GM21390 (cell line): ENCODE measurements around the gene FIGNL2.
"Not testable (repeated sequence)": the region's sequence is repeated elsewhere in the genome, so short reads cannot be mapped to it uniquely, and the experiment has no call there.

Experiments
- ATAC-seq: cut with Tn5 transposase; IDR thresholded peaks from one replicate; pipeline ENCODE4 v1.9.1; 2021; ENCODE audit not compliant: unreplicated experiment

The FIGNL2 gene

DNA sequence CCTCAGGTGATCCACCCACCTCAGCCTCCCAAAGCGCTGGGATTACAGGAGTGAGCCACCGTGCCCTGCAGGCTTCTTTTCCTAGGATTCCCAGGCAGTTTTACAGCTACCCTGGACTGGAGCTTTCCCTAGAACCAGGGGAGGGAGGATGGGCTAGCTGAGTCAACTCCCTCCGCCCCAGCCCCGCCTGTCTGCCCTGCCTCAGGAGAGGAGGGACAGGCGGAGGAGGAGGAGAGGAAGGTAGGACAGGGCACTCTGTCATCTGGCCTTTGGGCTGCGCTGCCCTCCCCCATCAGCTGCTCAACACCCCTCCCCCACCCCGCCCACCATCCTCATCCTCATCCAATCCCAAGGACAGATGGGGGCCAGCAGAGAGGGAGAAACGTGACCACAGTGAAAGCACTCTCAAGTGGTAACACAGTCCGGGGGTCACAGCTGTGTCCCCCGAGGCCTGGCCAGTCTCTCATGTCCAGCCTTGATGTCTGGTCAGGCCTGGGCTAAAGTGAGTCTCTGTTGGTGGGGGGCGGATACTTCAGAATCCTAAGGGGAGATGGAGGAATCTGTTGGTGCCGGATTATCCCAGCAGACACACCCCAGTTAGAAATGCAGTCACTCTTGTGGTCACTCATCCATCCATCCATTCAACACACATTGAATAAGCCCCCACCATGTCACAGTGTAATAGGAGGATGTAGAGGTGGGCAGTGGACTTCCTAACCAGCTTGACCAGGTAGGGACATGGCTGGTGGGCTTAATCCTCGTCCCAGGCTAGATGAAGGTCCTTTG is 12.3 kb downstream of the FIGNL2 start:
- no peak for ATAC-seq

DNA sequence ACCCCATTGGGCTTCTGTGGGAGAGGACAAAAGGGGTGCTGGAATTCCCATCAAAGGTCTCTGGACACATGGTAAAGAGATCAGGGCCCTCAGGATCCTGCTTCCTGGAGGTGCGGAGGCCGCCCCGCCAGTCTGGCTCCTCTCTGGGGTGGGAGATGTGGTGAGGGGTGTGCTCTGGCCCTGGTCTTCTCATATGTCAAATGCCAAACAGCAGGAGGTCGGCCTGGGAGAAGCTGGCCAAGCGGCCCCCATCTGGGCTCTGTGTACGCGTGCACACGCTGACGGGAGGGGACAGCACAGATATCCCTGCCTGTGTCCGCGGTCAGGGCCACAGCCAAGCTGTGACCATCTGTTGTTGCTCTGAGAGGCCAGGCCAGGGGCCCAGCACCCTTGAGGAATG is 14.1 kb downstream of the FIGNL2 start:
- no peak for ATAC-seq

DNA sequence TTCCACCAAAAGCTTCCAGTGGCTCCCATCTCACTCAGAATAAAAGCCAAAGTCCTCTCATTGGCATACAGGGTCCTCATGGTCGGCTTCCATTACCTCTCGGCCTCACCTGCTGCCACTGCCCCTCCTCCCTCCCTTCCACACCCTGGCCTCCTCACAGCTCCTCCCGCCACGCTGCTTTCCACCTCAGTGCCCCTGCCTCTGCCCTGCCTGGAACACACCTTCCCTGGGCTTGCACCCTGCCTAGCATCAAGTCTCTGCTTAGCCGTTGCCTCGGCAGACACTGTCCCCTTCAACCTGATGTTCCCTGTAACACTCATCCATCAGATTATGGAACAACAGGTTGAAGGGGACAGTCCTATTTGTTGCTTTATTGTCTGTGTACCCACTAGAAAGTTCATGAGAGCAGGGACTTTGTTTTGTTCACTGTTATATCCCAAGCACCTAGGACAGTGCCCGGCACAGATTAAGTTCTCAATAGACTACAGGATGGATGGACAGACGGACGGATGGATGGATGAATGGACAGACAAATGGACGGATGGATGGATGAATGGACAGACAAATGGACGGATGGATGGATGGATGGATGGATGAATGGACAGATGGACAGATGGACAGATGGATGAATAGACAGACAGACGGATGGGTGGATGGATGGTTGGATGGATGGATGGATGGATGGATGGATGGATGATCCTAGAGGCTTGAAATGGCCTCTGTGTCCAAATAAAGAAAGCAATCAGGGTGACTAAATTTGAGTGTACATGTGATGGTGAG is 14.9 kb downstream of the FIGNL2 start:
- no peak for ATAC-seq

DNA sequence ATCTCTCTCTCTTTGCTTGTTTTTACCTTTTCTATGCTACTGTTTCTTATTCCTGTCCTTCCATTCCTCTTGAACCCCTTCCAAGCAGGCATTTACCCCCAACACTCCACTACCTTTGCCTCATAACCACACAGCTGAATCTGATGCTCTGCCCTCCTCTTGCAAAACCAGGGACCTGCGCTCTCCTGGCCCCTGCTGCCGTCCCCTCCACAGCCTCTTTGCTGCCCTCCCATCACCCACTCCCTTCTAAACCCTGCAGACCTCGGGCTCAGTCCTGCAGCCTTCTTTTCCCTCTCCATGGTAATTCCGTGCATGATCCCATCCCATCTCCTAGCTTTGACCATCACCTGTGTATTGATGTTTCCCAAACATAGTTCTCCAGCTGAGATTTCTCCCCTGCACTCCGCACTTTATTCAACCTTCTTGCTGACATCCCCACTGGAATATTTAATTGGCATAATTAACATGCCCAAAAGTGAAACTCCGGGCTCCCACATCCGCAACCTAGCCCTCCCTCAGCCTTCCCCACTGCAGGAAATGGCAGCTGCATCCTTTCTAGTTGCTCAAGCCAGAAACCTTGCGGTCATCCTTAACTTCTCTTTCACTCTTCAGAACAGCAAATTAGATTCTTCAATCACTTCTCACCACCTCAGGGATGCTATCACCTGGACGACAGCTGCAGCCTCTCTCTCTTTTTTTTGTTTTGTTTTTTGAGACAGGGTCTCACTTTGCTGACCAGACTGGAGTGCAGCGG is 16.0 kb downstream of the FIGNL2 start:
- ATAC-seq: no peak

DNA sequence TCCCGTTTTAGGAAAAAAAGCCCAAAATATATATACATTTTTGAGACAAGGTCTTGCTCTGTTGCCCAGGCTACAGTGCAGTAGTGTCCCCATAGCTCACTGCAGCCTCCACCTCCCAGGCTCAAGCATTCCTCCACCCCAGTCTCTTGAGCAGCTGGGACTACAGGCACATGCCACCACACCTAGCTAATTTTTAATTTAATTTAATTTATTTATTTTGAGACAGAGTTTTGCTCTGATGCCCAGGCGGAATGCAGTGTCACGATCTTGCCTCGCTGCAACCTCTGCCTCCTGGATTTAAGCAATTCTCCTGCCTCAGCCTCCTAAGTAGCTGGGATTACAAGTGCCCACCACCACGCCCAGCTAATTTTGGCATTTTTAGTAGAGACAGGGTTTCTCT is 16.7 kb downstream of the FIGNL2 start:
- ATAC-seq: not testable (repeated sequence)

DNA sequence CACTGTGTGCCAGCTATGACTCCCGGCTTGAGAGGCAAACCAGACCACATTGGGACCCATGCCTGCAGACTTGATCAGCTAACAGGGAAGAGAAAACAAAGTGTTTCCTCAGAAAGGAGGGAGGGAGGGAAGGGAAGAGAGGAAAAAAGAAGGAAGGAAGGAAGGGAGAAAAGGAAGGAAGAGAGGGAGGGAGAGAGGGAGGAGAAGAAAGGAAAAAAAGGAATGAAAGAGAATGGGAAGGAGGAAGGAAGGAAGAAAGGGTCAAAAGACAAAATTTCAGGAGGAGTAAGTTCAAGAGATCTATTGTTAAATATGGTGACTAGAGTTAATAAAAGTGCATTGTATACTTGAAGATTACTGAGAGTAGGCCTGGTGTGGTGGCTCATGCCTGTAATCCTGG is 18.9 kb downstream of the FIGNL2 start:
- ATAC-seq: no peak

DNA sequence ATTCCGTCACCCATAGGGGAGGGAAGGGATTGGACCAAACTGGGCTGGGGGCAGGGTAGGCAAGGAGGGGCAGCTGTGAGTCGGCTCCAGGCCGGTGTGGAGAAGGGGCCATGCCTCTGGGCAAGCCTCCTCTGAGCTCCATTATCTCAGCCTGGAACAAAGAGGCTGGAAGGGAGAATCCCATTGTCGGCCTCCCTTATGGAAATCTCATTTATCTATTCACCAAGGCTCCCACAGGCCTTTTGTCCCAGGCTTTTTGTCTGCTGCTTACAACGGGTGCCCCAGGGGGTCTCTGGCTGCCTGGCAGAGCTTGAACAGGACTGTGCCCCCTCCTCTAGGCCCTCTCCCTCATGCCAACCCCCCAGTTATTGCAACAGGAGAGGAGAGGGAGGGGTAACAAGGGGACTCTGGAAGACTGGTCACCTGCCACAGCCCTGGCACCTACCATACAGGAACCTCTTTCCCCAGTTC is 19.5 kb downstream of the FIGNL2 start:
- ATAC-seq: no peak

DNA sequence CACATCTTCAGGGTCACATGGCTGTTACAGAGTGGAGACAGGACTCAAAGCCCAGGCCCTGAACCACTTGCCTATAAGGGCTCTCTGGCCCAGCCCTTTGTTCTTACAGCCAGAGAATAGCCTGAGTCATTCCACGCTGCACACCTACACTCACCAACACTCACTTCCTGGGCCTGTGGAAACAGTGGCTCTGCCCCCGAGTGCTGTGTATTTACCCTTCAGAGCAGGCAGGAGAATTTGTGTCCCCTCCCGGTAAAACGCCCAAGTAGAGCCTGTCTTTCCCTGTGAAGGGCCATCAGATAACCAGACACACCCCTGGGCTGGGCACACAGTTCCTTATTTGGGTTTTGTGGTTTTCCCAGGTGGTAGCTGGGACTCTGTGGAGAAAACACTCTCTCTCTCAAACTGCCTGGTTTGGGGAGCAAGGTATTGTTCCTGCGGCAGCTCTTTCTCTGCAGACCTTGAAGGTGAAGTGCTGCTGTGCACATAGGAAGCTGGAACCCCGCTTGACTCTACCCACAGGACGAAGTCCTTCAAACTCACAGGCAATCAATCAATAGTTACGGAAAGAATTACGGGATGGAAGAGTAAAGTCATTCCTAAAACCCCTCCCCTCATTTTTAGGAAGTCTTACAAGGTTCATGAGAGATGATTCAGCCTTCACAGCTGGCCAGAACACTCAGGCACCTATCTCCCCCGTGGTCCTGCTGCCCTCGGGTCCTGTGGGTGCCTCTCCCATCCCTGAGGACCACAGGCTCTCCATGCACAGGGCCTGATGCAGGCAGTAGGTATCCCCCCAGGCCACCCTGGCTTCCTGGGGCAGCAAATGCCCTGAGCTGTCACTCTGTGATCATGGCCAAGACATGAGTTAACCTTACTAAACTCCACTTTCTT is 20.3 kb downstream of the FIGNL2 start:
- no peak for ATAC-seq

DNA sequence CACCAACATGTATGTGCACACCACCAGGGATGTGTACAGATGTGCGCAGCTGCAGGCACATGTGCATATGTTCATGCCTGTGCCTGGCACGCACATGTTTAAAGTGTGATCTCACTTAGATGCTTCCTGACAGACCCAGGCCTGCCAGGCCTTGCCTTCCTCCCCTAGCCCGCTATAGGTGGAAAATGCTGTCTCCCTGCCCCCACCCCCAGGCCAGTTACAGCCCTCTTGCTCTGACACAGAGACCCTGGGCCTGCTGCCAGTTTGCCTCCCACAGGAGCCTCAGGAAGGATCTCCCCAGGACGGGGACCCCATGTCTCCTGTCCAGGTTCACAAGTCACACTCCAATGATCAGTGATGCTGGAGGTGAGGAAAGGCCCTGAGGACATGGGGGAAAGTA is 21.6 kb downstream of the FIGNL2 start:
- ATAC-seq: no peak

DNA sequence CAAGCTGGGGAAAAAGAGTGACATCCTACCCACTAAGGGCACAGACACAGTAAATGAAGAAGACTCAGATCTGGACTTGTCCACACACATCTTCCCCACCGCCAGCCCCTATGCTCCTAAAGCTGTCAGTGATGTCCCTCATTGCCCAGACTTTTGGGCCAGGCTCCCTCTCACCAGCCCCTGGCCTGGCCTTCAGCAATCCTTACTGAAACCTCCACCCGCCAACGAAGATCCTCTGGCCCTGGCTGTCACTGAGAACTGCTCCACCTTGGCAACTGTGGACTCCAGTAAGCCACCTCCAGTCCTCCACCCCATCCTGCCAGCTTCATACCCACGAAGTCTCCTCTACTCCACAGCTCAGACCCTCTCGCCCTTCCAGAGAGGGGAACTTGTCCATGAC is 23.3 kb downstream of the FIGNL2 start:
- no peak for ATAC-seq

DNA sequence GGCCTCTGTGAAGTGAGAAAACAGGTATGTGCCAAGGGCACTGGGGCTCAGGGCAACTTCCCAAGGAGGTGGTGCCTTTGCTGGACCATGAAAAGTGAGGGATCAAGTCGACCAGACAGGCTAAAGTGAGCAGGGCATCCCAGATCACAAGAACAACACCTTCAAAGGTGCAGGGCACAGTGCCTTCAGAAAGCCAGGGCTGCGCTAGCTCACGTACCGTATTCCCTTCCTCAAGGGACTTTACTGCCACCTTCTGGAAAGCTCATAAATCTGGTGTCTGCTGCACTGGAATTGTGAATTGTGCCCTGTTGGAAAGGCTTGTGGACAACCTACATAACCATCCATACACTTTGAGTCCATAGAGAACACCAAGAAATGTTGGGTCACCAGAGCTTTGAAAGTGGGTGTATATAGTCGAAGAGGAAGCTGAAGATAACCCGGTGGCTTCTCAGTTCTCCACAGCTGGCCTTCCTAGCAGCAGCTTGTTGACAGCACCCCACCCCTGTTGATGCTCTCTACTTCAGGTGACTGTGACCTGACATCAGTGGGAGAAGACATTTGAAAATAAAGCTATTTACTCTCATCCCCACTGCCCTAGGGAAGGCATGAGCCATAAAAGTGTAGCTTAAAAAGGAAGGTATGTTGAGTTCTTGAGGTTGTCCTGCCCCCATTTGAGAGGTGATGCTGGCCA is 24.5 kb downstream of the FIGNL2 start:
- no peak for ATAC-seq

DNA sequence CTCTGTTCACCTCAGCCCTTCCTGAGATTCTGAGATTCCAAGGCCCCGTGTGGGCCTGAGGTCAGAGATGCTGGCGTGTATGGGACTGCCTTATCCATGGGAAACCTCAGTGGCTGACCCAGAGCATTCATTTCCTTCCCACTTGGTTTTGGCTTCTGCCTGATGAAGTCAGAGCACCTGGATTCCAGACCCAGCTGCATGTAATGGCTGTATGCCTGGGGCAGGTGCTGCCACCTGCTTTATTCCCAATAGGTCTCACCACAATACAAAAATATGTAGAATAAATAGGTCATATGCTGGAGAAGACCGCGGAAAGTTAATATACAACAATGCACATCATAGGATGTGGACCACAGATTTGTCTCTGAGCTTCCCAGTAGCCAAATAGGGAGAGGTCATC is 25.6 kb downstream of the FIGNL2 start:
- ATAC-seq: no peak

DNA sequence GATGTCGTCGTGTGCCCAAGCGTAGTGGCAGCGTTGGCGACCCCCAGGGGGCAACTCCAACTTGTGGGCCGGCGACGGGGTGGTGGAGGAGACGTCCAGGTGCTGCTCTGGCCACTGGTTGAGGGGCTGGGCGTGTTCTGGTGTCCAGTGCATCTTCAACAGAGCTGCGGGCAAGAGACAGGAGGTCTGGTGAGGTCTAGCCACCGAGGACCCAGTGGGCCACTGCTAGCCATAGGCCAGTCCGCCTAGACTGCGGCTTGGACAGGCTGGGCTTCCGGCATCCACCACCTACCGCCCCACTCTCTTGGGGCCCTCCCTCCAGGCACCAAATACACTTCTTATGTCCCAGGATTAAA is 26.3 kb downstream of the FIGNL2 start:
- ATAC-seq: no peak

DNA sequence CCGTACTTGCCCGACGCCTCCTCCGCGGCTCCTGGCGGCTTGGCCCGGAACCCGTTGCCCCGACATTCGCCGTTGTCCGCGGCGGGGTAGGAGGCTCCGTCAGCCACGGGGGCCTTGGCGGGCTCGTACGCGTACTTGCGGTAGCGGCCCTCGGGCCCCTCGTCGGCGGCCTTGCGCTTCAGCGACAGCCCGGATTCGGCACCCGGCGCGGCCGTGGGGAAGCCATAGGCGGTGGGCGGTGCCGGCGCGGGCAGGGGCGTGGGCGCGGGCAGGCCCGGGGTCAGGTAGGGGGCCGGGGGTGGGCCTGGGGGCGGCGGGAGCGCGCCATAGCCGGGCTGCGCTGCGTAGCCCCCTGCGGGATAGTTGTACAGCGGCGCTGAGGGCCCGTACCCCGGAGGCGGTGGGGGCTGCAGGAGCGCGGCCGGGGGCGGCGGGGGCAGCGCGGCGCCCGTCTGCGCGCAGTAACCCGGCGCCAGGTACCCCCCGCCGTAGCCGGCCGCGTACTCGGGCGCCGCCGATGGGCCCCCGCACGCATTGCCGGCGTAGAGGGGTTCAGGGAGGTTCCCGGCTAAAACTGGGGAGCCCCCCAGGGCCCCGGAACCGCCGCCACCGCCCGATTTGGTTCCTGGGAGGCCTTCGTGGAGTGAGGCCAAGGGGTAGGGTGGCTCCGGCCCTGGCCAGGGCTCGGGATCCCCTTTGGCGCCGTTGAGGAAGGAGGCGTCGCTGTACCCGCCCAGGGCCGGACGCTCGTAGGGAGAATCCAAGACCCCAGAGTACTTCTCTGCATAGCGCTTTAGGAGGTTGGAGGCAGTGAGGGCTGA is 26.9 kb downstream of the FIGNL2 start:
- no peak for ATAC-seq

DNA sequence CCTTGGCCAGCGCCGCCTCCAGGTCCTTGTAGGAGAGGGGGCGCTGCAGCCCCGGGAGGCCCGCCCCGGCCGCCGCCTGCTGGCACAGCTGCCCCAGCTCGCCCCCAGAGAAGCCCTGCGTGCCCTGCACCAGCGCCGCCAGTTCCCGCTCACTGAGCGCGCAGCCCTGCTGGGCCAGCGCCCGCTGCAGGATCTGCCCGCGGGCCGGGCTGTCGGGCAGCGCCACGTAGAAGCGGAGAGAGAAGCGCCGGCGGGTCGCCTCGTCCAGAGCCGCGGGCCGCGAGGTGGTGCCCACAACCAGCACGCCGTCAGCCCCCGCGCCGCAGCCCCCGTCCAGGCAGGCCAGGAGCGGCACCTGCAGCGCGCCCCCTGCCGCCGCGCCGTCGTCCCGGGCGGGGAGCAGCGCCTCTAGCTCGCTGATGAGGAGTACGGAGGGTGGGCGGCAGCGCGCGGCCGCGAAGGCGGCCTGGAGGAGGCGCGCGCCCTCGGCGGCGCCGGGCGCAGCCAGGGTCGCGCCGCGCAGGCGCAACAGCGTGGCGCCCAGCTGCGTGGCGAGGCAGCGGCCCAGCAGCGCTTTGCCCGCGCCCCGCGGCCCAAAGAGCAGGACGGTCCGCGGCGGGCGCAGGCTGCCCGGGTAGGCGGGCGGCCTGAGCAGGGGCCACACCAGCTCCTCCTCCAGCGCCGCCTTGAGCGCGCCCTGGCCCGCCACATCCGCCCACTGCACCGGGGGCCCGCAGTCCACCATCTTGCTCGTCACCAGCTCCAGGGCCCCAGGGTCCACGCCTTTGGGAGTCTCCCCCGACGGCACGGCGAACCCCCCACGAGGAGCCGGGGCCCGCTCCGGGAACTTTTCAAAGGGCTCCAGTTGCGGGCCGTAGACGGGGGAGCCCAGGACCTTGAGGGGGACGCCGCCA is 27.7 kb downstream of the FIGNL2 start:
- ATAC-seq: no peak

DNA sequence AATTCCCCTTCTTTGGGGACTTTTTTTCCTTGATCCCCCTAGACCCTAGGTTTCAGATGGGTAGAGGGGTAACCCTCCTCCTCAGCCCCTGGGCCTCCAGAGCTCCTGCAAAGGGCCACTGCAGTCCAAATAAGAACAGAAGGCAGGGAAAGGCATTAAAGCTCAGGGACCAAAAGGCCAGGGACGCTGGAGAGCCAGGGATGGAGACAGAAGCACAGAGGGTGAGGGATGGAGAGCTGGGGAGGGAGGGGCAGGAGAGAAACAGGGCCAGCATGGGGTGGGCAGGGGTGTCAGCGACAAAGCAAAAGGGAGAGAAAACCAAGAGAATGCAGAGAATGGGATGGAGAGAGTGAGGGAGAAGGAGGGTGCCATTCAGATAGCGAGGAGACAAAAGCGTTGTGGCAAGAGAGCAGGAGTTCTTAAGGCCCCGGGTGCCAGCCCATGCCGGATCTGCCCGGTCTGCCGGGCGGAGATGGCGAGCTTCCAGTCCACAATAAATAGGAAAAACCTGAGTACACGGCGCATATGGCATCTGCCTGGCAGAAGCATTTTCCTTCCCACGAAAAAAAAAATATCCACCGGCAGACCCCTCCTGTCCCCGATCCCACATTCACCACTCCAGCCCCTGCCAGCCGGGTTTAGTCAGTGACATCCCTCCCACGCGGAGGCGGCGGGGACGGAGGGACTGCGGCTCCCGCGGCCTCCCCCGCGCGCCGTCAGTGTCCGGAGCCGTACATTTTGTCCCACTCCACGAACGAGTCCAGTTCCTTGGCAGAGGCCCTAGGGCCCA is 28.6 kb downstream of the FIGNL2 start:
- ATAC-seq: no peak

DNA sequence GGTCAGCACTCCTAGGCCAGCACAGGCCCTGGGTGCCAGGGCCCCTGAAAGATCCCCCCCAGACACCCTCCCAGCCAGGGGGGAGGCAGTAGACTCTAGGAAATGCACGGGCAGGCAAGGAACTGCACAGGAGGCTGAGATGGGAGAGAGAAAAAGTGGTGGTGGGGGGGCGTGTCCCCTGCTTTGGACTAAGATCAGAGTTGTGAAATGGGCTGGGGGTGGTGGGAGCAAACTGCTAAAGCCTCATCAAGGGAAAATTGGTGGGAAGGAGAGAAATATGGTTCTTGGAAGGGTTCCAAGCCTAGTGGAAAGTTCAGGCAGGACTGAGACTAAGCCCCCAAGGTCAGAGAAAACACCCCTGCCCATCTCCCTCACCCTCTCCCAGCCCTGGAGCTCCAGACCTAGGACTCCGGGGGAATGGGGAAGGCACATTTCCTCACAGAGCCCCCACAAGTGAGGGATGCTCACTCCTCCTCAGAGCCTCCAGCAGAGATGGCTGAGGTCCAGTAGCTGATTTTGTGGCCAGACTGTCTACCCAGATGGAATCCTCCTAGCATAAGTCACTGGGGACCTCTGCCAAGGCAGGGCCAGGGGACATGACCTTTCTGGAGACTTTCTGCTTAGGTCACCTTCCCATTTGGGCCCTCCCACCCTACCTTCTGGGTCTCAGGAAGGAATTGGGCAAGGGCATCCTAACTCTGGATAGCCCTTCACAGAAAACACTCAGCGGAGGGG is 29.8 kb downstream of the FIGNL2 start:
- no peak for ATAC-seq
